GM12878 (cell line): ENCODE results near the gene HSD17B2.

Source experiments
- EZH2 ChIP-seq: IDR thresholded peaks from 2 replicates; pipeline ENCODE4 v1.6.1; 2012; ENCODE audit warnings: low read depth, mild to moderate bottlenecking, control low read depth, inconsistent platforms, low read length, borderline replicate concordance; ENCODE audit not compliant: control insufficient read depth
- HCFC1 ChIP-seq: fragments of 150-350 bp; IDR thresholded peaks from 2 replicates; pipeline ENCODE4 v1.6.1; 2014; ENCODE audit warnings: low read length
- KAT2A ChIP-seq: conservative IDR thresholded peaks from 2 replicates; pipeline ENCODE4 v1.6.1; 2011; ENCODE audit warnings: low read depth, low read length; ENCODE audit not compliant: control insufficient read depth
- MXI1 ChIP-seq: fragments of 150-350 bp; IDR thresholded peaks from 2 replicates; pipeline ENCODE4 v1.6.1; 2011; ENCODE audit warnings: low read depth, mild to moderate bottlenecking, inconsistent platforms, low read length, improper control_type of control experiment
- POLR2A ChIP-seq: IDR thresholded peaks from 2 replicates; pipeline ENCODE4 v1.6.1; 2011; ENCODE audit warnings: low read depth, mild to moderate bottlenecking, low read length
- SIN3A ChIP-seq: IDR thresholded peaks from 2 replicates; pipeline ENCODE4 v1.6.1; 2012; ENCODE audit warnings: low read depth, low read length, improper control_type of control experiment
- SMARCA5 ChIP-seq: fragments of 450-650 bp; IDR thresholded peaks from 2 replicates; pipeline ENCODE4 v1.6.1; 2017; ENCODE audit warnings: mild to moderate bottlenecking
- SP1 ChIP-seq: IDR thresholded peaks from one replicate; pipeline ENCODE4 v1.6.1; 2011; ENCODE audit warnings: low read depth, low read length
- SREBF2 ChIP-seq: IDR thresholded peaks from 2 replicates; pipeline ENCODE4 v1.6.1; 2012; ENCODE audit warnings: mild to moderate bottlenecking, low read length
- USF2 ChIP-seq: IDR thresholded peaks from 2 replicates; pipeline ENCODE4 v1.6.1; 2011; ENCODE audit warnings: low read depth, low read length, improper control_type of control experiment, borderline replicate concordance
- ZBTB33 ChIP-seq: fragments of 450-650 bp; IDR thresholded peaks from 2 replicates; pipeline ENCODE4 v1.6.1; 2017; ENCODE audit warnings: mild to moderate bottlenecking
- ZBTB40 ChIP-seq: fragments of 450-650 bp; IDR thresholded peaks from 2 replicates; pipeline ENCODE4 v1.6.1; 2016; ENCODE audit warnings: mild to moderate bottlenecking, moderate library complexity, borderline replicate concordance
- ZZZ3 ChIP-seq: IDR thresholded peaks from 2 replicates; pipeline ENCODE4 v1.6.1; 2011; ENCODE audit warnings: low read depth; ENCODE audit not compliant: control insufficient read depth, insufficient read length
- TF ChIP-seq, protein P1 (sequence below), 3 experiments: IDR thresholded peaks in 2 of 3; conservative IDR thresholded peaks in 1 of 3; 2 replicates each; pipeline ENCODE4 v1.5.1; 2011; ENCODE audit warnings: low read depth in 3 of 3, low read length in 3 of 3, mild to moderate bottlenecking in 3 of 3, control low read depth in 2 of 3, moderate library complexity in 2 of 3, inconsistent platforms in 1 of 3, mixed read lengths in 1 of 3; ENCODE audit not compliant: control insufficient read depth in 2 of 3, insufficient read depth in 1 of 3; ENCODE audit errors: extremely low read depth in 1 of 3

- TF ChIP-seq HCFC1 (no peak), SIN3A (no peak), SREBF2 (no peak), ZZZ3 (no peak), ZBTB33 (no peak), USF2 (no peak), SMARCA5 (no peak), MXI1 (no peak), KAT2A (no peak), SP1 (no peak), ZBTB40 (no peak), EZH2 (no peak), POLR2A (no peak)
- TF ChIP-seq, protein P1, sequence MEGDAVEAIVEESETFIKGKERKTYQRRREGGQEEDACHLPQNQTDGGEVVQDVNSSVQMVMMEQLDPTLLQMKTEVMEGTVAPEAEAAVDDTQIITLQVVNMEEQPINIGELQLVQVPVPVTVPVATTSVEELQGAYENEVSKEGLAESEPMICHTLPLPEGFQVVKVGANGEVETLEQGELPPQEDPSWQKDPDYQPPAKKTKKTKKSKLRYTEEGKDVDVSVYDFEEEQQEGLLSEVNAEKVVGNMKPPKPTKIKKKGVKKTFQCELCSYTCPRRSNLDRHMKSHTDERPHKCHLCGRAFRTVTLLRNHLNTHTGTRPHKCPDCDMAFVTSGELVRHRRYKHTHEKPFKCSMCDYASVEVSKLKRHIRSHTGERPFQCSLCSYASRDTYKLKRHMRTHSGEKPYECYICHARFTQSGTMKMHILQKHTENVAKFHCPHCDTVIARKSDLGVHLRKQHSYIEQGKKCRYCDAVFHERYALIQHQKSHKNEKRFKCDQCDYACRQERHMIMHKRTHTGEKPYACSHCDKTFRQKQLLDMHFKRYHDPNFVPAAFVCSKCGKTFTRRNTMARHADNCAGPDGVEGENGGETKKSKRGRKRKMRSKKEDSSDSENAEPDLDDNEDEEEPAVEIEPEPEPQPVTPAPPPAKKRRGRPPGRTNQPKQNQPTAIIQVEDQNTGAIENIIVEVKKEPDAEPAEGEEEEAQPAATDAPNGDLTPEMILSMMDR (IDR thresholded peaks at IDR 0.05 in 2 of 3, conservative IDR thresholded peaks at IDR 0.05 in 1 of 3; ENCODE audit: control insufficient read depth in 2 of 3, extremely low read depth in 1 of 3, insufficient read depth in 1 of 3, low read depth in 3 of 3, low read length in 3 of 3) = no peak
These were observed 28.5 kb downstream of the HSD17B2 start for GRCh38 chr16:82063456-82064082.
